Ovary (tissue), 9 donors: ENCODE measurements around the gene DCAF15. TPM values are rescaled to one million over a fixed set of nuclear protein-coding genes. Genes with fewer than 3 reads are reported as not detected.

Experiments used
- DNase-seq, 5 donors: peaks; one replicate each; pipeline ENCODE4 v3.0.0-alpha.2; 2019 to 2020
- H3K27ac ChIP-seq, 2 donors: fragments of 200-600 bp; one replicate each; pipeline versions ENCODE4 v1.5.1 to v1.8.0; 2019 to 2022
- H3K27me3 ChIP-seq: fragments of 200-600 bp; one replicate; pipeline ENCODE4 v1.8.0; 2022
- H3K36me3 ChIP-seq: fragments of 200-600 bp; sonication (generic); one replicate; pipeline ENCODE4 v1.5.1; 2019
- H3K4me1 ChIP-seq: one replicate; pipeline ENCODE4 v1.8.1; 2013; ENCODE audit warnings: mild to moderate bottlenecking, moderate library complexity; ENCODE audit not compliant: insufficient read depth
- H3K4me3 ChIP-seq: fragments of 200-600 bp; sonication (generic); one replicate; pipeline ENCODE4 v1.5.1; 2017
- H3K9me3 ChIP-seq, 2 donors: fragments of 200-600 bp in 1 of 2; sonication (generic) in 1 of 2; one replicate each; pipeline versions ENCODE4 v1.5.1 to v1.8.1; 2013 to 2019; ENCODE audit warnings: mild to moderate bottlenecking in 1 of 2, moderate library complexity in 1 of 2
- CTCF ChIP-seq, 3 donors: fragments of 450-650 bp in 2 of 3; fragments of 200-600 bp in 1 of 3; IDR thresholded peaks; one replicate each; pipeline versions ENCODE4 v1.5.1 to v1.8.0; 2016 to 2022; ENCODE audit warnings: antibody characterized with exemption in 3 of 3, mild to moderate bottlenecking in 1 of 3
- EP300 ChIP-seq: sonication (generic); formaldehyde crosslinking; IDR thresholded peaks from one replicate; pipeline ENCODE4 v1.6.1; 2017; ENCODE audit warnings: antibody characterized with exemption
- POLR2A ChIP-seq: fragments of 450-650 bp; IDR thresholded peaks from one replicate; pipeline ENCODE4 v1.6.1; 2017; ENCODE audit warnings: antibody characterized with exemption, mild to moderate bottlenecking, moderate library complexity
- WGBS, 3 donors: extraction: QIAGEN DNeasy Blood & Tissue Kit in 1 of 3; methylation state at CpG; one replicate each; pipeline versions ENCODE4 v1.1.5 to v1.1.7; 2013 to 2017; 5-methylcytosine and 5-hydroxymethylcytosine counted together
- intact Hi-C, 4 donors: fragments of 100-400 bp; cut with DNase I; formaldehyde crosslinking; loops; one replicate each; pipeline versions ENCODE4 v1.11.0 to v1.15.1; 2022 to 2023
- polyA plus RNA-seq, 2 donors: library from polyadenylated mRNA; stranded (reverse); fragments of 200-250 nt in 1 of 2; fragments of 350-450 nt in 1 of 2; fragmentation: Illumina TruSeq in 1 of 2; extraction: RNeasy Lipid Tissue Mini Kit (QIAGEN cat#74804) in 1 of 2; gene quantifications; one replicate each; pipeline ENCODE4 v1.2.3, GENCODE V29; 2013 to 2014
- total RNA-seq, 7 donors: library from RNA; depleted of rRNA in 2 of 7; stranded (reverse); fragments of >200 nt in 2 of 7; fragmentation: NEBNext Ultra II Directional in 3 of 7; extraction: Animal tissue kit (Norgen Biotek cat#: 25700) in 3 of 7; gene quantifications; one replicate each; pipeline versions ENCODE4 v1.1.0 to v1.2.4, GENCODE V29; 2016 to 2023
- donor health status: DM: no; HTN: no; CAD: no; lungs with moderate emphysema.
- donor health status: DM: no; HTN: no; CAD: no.
- donor health status: Bipolar disorder and iron deficiency.
- donor health status: DM: yes; HTN: yes; CAD: no.
- donor health status: DM: no; HTN: no; CAD: no.
- donor health status: DM: yes; HTN: yes; CAD: no.

Gene DCAF15
- total and polyA plus RNA-seq, 9 donors: 5.0 to 29.1 (median 23.4) TPM

- no peaks in the 10 kb centered on the region for H3K27me3 ChIP-seq
- 78 to 83% (median 79%) methylated on average over 25 to 30 of the region's 30 CpGs for WGBS, 3 donors
- DNase-seq: no peak
- no peak overlapping the region for H3K4me3 ChIP-seq
- H3K9me3 ChIP-seq: no peaks in the 10 kb centered on the region
- no peak for TF ChIP-seq CTCF (IDR thresholded peaks at IDR 0.05)
- TF ChIP-seq EP300: no peak
- TF ChIP-seq POLR2A: no peak
- intact Hi-C loops: no loop called here
- H3K36me3 ChIP-seq: no peaks in the 10 kb centered on the region
- H3K27ac ChIP-seq: no peak overlapping the region
- no peaks in the 10 kb centered on the region for H3K4me1 ChIP-seq
Measured at GRCh38 chr19:13931391-13932148, 20.7 kb upstream of the DCAF15 start.

GRCh38 chr19:13932149-13932637 lies 20.1 kb upstream of the DCAF15 start:
- DNase-seq: no peak
- no peaks in the 10 kb centered on the region for H3K27me3 ChIP-seq
- H3K4me3 ChIP-seq: no peak overlapping the region
- H3K27ac ChIP-seq: no peak overlapping the region
- TF ChIP-seq CTCF (IDR thresholded peaks at IDR 0.05) (no peak), EP300 (no peak), POLR2A (no peak)
- no peaks in the 10 kb centered on the region for H3K4me1 ChIP-seq
- 91 to 97% (median 92%) methylated on average over 6 of the region's 6 CpGs for WGBS, 3 donors
- H3K36me3 ChIP-seq: no peaks in the 10 kb centered on the region
- intact Hi-C loops: no loop called here
- H3K9me3 ChIP-seq: no peaks in the 10 kb centered on the region

GRCh38 chr19:13932911-13933393 lies 19.4 kb upstream of the DCAF15 start:
- Histone ChIP-seq H3K36me3 (no peaks in the 10 kb centered on the region), H3K4me1 (peaks cover 3% of the 10 kb centered on the region), H3K27me3 (no peaks in the 10 kb centered on the region), H3K4me3 (no peak overlapping the region), H3K9me3 (no peaks in the 10 kb centered on the region), H3K27ac (no peak overlapping the region)
- WGBS, 3 donors: 88 to 91% (median 89%) methylated on average over 37 to 42 of the region's 42 CpGs
- intact Hi-C loops: no loop called here
- TF ChIP-seq POLR2A (no peak), CTCF (IDR thresholded peaks at IDR 0.05) (no peak), EP300 (no peak)
- DNase-seq: no peak

- intact Hi-C loops: no loop called here
- Histone ChIP-seq H3K4me1 (peaks cover 6% of the 10 kb centered on the region), H3K36me3 (no peaks in the 10 kb centered on the region), H3K9me3 (no peaks in the 10 kb centered on the region), H3K27ac (no peak overlapping the region), H3K4me3 (no peak overlapping the region), H3K27me3 (no peaks in the 10 kb centered on the region)
- whole genome bisulfite sequencing, 3 donors: 85 to 96% (median 95%) methylated on average over 2 of the region's 2 CpGs
- DNase-seq: no peak
- no peak for TF ChIP-seq CTCF (IDR thresholded peaks at IDR 0.05)
Measured at GRCh38 chr19:13934785-13935109, 17.6 kb upstream of the DCAF15 start.
